ENCODE measurements around the gene TPR.

TPR gene

GRCh38 chr1:186289943-186290545 is 85.0 kb downstream of the TPR start:
- DNase-seq (ENCODE audit: low read depth in 2 of 2): no peak

- no peak for DNase-seq (ENCODE audit: low read depth in 2 of 2)
These were observed 88.3 kb downstream of the TPR start for GRCh38 chr1:186286615-186287315.

GRCh38 chr1:186283374-186283773 is 91.7 kb downstream of the TPR start:
- no peak for DNase-seq (ENCODE audit: low read depth in 2 of 2)

GRCh38 chr1:186282466-186282865 is 92.6 kb downstream of the TPR start:
- DNase-seq (ENCODE audit: low read depth in 2 of 2): no peak

GRCh38 chr1:186275822-186276221 is 99.2 kb downstream of the TPR start:
- no peak for DNase-seq (ENCODE audit: low read depth in 2 of 2)

GRCh38 chr1:186272486-186272885 is 102.6 kb downstream of the TPR start:
- no peak for DNase-seq (ENCODE audit: low read depth in 2 of 2)

GRCh38 chr1:186271032-186271431 is 104.0 kb downstream of the TPR start:
- DNase-seq (ENCODE audit: low read depth in 2 of 2): no peak
